Activated naive CD4-positive, alpha-beta T cell (primary cell): Measurements from ENCODE around the gene PANX2.

Source experiments
- DNase-seq, 4 experiments: peaks; one replicate each; lab custom pipeline; 2025; lab: John Stamatoyannopoulos, UW

The PANX2 gene

GRCh38 chr22:50184004-50184901 lies 13.7 kb downstream of the PANX2 start:
- DNase-seq: no peak

- DNase-seq: no peak
Observed at GRCh38 chr22:50184902-50185374, 14.4 kb downstream of the PANX2 start.

- peak; percentile 69 to 89 (median 76) for DNase-seq
Observed at GRCh38 chr22:50185375-50186087, 15.0 kb downstream of the PANX2 start, which contains the start of gene TRABD. Gene TRABD, plus strand, starts transcription at chr22:50185913. Its CDS starts 7,148 bp downstream, at chr22:50193061.

- no peak for DNase-seq
Observed at GRCh38 chr22:50186181-50186714, 15.7 kb downstream of the PANX2 start.

GRCh38 chr22:50186761-50187523 lies 16.4 kb downstream of the PANX2 start:
- DNase-seq: no peak

GRCh38 chr22:50188356-50188755 lies 17.8 kb downstream of the PANX2 start:
- DNase-seq: no peak

GRCh38 chr22:50189184-50189848 lies 18.8 kb downstream of the PANX2 start:
- no peak for DNase-seq

GRCh38 chr22:50189849-50190181 lies 19.3 kb downstream of the PANX2 start:
- no peak for DNase-seq

- peak in 3 of 4 experiments; percentile 44 to 83 (median 78) for DNase-seq
Observed at GRCh38 chr22:50190182-50190940, 19.8 kb downstream of the PANX2 start.

- DNase-seq: peak in 3 of 4 experiments; percentile 29 to 68 (median 61)
Observed at GRCh38 chr22:50190941-50191741, 20.6 kb downstream of the PANX2 start.

GRCh38 chr22:50192436-50193204 lies 22.1 kb downstream of the PANX2 start:
- DNase-seq: peak in 2 of 4 experiments; percentile 48 to 59

- DNase-seq: no peak
Observed at GRCh38 chr22:50193621-50194020, 23.1 kb downstream of the PANX2 start.

- no peak for DNase-seq
Observed at GRCh38 chr22:50194037-50194805, 23.7 kb downstream of the PANX2 start.

GRCh38 chr22:50196256-50196655 lies 25.7 kb downstream of the PANX2 start:
- no peak for DNase-seq

- DNase-seq: no peak
Observed at GRCh38 chr22:50197000-50197800, 26.7 kb downstream of the PANX2 start.

GRCh38 chr22:50197856-50198623 lies 27.5 kb downstream of the PANX2 start:
- DNase-seq: no peak

GRCh38 chr22:50198624-50199017 lies 28.1 kb downstream of the PANX2 start:
- no peak for DNase-seq
